GM18909 (cell line): ENCODE results near the gene MXD3.
"Not testable (repeated sequence)": the region's sequence is repeated elsewhere in the genome, so short reads cannot be mapped to it uniquely, and the experiment has no call there.

ENCODE experiments used
- ATAC-seq: cut with Tn5 transposase; IDR thresholded peaks from one replicate; pipeline ENCODE4 v1.9.1; 2021; ENCODE audit warnings: mild to moderate bottlenecking; ENCODE audit not compliant: unreplicated experiment, poor library complexity

Gene MXD3

GRCh38 chr5:177288191-177288590, 23.5 kb downstream of the MXD3 start:
- no peak for ATAC-seq

- no peak for ATAC-seq
Observed at GRCh38 chr5:177276886-177277285, 34.8 kb downstream of the MXD3 start.

GRCh38 chr5:177275883-177276282, 35.8 kb downstream of the MXD3 start:
- ATAC-seq, result no peak

GRCh38 chr5:177271113-177271512, 40.6 kb downstream of the MXD3 start:
- ATAC-seq, result no peak

- ATAC-seq, result no peak
Observed at GRCh38 chr5:177270653-177271052, 41.0 kb downstream of the MXD3 start.

GRCh38 chr5:177269976-177270375, 41.7 kb downstream of the MXD3 start:
- ATAC-seq, result no peak

GRCh38 chr5:177269232-177269895, 42.3 kb downstream of the MXD3 start:
- ATAC-seq, result no peak

GRCh38 chr5:177265395-177265794, 46.3 kb downstream of the MXD3 start:
- no peak for ATAC-seq

GRCh38 chr5:177264178-177264577, 47.5 kb downstream of the MXD3 start:
- ATAC-seq, result no peak

GRCh38 chr5:177261510-177261909, 50.2 kb downstream of the MXD3 start:
- ATAC-seq, result no peak

- no peak for ATAC-seq
Observed at GRCh38 chr5:177260961-177261360, 50.7 kb downstream of the MXD3 start.

GRCh38 chr5:177258711-177259110, 53.0 kb downstream of the MXD3 start:
- not testable (repeated sequence) for ATAC-seq
